GM12801 (cell line): ENCODE results near the gene COL19A1.

ENCODE experiments used
- CTCF ChIP-seq: IDR thresholded peaks from one replicate; pipeline ENCODE4 v1.5.1; 2011; ENCODE audit warnings: control low read depth; ENCODE audit not compliant: insufficient read length; ENCODE audit errors: extremely low read depth

COL19A1 gene

GRCh38 chr6:70080443-70081070 lies 214.2 kb downstream of the COL19A1 start:
- TF ChIP-seq CTCF, result no peak

GRCh38 chr6:70082830-70083229 lies 216.5 kb downstream of the COL19A1 start:
- no peak for TF ChIP-seq CTCF

- no peak for TF ChIP-seq CTCF
Observed at GRCh38 chr6:70086806-70087205, 220.4 kb downstream of the COL19A1 start.

GRCh38 chr6:70094156-70094555 lies 227.8 kb downstream of the COL19A1 start:
- no peak for TF ChIP-seq CTCF

- no peak for TF ChIP-seq CTCF
Observed at GRCh38 chr6:70099732-70100131, 233.4 kb downstream of the COL19A1 start.

GRCh38 chr6:70103798-70104197 lies 237.4 kb downstream of the COL19A1 start:
- no peak for TF ChIP-seq CTCF

- TF ChIP-seq CTCF, result no peak
Observed at GRCh38 chr6:70107852-70108629, 241.7 kb downstream of the COL19A1 start.
